C1 segment of cervical spinal cord (tissue), 14 donors: Measurements from ENCODE around the gene FAM200C.

Experiments used
- DNase-seq, 14 donors: peaks; one replicate each; lab custom pipeline; 2025; lab: John Stamatoyannopoulos, UW

Gene FAM200C

GRCh38 chr5:160367261-160367660, 32.6 kb downstream of the FAM200C start:
- no peak for DNase-seq

DNA sequence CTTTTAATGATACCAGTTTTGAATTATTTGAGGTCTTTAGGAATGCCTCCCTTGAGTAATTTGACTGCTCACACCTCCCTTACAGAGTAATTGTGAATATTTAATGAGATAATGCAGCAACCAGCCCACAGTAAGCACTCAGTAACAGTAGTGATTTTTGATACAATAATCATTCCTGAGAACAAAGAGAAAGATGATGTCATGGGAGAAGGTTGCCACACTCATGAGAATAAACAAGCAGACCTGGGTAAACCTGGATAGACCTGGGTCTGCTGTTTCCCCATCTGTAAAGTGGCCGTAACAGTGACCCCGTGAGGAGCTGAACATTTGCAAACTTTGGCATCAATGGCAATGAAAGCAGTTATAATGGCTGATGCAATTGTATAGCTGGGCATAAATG, 33.6 kb downstream of the FAM200C start:
- DNase-seq: no peak

DNA sequence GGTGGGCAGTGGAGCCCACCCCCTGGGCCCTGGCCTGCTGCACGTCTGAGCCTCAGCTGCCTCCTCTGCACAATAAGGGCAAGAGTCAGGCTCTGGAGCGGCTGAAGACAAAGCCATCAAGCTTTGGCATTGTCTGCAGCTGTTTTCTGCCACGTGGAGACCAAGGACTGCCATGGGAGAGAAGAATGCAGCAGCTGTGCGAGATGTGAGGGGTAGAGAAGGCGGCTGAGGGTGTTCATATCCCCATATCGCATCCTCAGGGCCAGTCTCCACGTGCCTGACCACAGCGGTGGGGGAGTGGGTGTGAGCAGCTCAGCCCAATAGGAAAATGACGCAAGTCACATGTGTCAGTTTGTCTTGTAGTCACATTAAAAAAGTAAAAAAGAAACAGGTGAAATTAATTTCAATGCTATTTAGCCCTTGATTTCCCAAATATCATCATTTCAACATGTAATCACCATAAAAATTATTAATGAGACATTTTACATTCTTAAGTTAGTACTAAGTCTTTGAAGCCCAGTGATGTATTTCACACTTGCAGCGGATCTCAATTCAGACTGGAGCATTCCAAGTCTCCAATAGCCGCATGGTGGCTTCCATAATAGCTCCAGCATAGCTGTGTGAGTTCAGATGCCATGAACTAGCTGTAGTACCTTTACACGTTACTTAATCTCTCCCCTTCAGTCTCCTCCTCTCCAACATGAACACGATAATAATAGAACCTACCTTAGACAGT, 36.0 kb downstream of the FAM200C start:
- no peak for DNase-seq

GRCh38 chr5:160363211-160363610, 36.6 kb downstream of the FAM200C start:
- no peak for DNase-seq

DNA sequence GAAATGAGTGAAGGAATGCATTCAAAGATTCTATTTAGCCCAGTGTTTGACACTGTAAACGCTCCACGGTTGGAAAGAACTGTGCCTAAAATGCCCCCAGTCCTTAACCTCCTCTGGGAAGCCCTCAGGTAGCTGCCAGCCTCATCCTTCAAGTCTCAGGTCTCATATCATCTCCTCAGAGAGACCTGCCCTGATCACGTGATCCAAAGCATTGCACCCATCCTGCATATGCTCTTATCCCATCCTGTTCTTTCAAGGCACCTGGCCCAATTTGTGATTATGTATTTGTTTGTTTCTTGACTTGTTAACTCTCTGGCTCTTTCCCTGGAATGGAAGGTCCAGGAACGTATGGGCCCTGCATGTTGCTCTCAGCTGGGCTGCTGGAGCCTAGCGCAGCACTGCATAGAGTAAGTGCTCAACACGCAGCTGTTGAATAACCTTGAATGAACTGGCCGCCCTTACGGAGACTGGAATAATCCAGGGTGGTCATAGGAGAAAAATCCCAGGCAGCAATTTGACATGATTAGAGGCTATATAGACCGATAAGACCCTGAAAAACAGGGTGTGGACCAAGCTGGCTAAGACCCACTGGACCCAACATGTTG, 38.1 kb downstream of the FAM200C start:
- DNase-seq: no peak

- DNase-seq: no peak
Observed at GRCh38 chr5:160360310-160360709, 39.5 kb downstream of the FAM200C start.

GRCh38 chr5:160359816-160360215, 40.0 kb downstream of the FAM200C start:
- DNase-seq: no peak

DNA sequence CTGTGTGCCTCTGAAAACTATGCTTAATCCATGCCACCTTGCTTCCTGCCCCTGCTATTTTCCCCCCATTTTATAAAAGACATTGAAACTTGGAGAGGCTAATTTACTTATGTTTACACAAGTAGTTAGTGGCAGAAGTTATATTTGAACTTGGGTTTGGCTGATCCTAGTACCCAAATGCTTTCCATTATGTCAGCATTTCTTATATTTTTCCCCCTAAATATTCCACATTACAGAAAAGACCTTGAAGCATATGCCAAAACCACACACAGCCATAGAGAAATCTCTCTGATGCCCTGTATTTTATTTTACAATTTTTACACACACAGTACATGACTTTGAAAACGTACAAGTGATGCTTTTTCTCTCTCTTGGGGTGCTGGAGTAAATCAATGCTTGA, 40.6 kb downstream of the FAM200C start:
- DNase-seq: no peak

GRCh38 chr5:160357861-160358411, 41.9 kb downstream of the FAM200C start:
- DNase-seq: peak in 9 of 14 donors; percentile 10 to 87 (median 34)

DNA sequence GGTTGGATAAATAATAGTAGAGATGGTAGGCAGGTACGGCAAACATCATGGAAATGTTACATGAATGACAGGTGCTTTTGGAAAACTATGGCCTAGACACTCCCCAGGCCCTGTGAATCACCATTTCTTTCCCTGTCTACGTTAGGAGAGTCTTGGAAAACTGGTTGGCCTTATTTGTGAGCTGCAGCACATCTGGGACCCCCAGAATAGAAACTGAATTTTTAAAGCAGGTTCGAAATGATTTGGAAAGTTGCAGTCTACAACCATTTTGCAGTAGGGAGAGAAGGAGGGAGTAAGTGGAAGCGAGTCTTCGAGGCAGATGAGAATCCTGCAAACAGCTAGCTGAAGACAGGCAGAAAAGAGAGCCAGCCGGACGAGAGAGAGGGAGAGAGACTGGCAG, 42.5 kb downstream of the FAM200C start:
- DNase-seq: no peak

DNA sequence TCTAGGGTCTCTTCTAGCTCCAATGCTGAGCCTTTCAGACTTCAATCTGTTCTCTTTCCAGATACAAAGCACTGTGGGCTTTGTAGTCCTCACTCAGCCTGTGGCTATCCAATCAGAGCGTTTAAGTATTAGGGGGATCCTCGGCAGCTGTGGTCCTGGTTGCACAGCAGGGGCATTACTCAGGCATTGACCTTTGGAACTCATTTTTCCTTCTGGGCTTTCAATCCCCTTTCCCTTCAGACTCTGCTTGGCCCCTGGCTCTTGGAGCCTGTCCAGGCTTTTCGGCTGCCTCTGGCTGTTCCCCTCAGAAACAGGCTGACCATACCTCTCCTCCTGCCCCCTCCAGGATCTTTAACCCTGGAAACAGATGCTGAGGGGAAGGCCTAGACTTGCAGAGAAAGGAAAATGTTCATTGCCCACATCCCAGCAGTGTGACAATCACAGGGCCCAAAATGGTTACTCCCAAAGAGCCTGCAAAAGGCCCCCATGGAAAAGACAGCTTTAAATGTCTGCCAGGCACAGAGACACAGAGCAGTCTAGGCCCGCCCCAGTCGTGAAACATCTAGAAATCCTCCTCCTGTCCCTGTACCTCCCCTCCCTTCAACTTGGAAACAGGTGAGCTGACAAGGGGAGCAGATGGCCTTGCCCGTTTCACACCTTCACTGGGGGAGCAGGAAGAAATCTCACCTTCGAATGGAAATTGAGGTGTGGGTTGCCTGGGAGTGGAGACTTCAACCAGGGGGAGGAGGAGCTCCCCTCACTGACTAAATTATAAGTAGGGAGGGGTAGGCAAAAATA, 43.1 kb downstream of the FAM200C start:
- DNase-seq: peak in 3 of 14 donors; percentile 6 to 33 (median 11)

- DNase-seq: no peak
Observed at GRCh38 chr5:160354666-160355065, 45.2 kb downstream of the FAM200C start.

DNA sequence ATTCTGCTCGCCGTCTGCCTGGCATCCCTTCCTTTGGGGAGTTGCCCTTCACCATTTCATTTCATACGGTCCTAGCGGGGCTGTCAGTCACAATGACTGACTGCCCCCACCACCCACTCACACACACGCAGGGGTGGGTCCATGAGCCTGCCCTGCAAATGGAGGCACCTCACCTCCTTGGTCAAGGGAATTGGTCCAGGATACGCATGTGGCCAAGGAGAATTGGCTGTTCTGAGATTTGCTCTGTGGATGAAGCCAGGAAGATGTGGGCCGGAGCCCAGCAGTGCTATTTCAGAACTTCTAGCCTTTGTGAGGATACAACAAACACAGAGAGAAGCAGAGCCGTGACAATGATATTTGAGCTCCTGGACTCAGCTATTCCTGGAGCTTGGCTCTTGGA, 46.5 kb downstream of the FAM200C start:
- peak in 9 of 14 donors; percentile 10 to 88 (median 56) for DNase-seq

DNA sequence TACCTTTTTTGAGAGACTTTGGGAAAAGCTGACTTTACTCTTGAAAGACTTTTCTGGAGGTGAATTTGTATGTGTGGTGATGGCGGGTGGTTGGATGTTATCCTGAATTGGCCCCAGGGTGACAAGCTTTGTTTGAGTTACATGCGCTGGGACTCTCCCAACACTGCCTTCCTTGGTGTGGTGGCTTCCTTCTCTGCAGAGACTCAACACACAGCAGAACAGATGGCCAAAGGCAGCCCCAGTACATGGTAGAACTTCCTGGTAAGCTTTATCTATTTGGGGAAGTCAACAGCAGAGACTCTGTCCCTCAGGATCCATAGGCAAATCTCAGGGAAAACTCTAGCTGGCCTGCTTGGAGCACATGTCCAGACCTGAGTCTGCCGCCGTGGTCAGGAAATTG, 47.5 kb downstream of the FAM200C start:
- DNase-seq: no peak

- DNase-seq: no peak
Observed at GRCh38 chr5:160349935-160350303, 49.9 kb downstream of the FAM200C start.

GRCh38 chr5:160349249-160349934, 50.5 kb downstream of the FAM200C start:
- no peak for DNase-seq

DNA sequence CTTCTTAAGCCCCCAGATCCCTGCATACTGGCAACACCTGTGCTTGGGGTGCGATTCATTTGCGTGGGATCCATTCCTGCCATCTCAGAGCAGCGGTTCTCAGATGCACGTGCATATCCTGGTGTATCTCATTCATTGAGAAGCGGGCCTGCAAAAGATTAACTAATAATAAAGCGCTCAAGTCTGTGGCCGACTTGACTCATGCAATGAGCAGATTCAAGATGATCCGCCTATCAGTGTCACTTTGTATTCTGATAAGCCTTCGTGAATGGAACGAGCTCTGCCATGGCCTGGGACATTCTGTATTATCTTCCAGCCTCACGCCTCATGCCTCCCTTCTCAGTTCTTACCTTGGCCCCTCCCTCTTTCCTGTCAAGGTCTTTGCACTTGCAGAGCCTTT, 51.8 kb downstream of the FAM200C start:
- DNase-seq: no peak

GRCh38 chr5:160347448-160347847, 52.4 kb downstream of the FAM200C start:
- DNase-seq: no peak
